ENCODE results near the gene SNTA1. TPM values are rescaled to one million over a fixed set of nuclear protein-coding genes. Genes with fewer than 3 reads are reported as not detected.
"Not testable (repeated sequence)": the region's sequence is repeated elsewhere in the genome, so short reads cannot be mapped to it uniquely, and the experiment has no call there.

SNTA1 gene
- total and polyA plus RNA-seq, 9 of the 15 experiments (the other 6 are each of a cell fraction or from before 2014, with no cell fraction given), result 1.2 to 40.8 (median 20.3) TPM

- H3K27me3 ChIP-seq (ENCODE audit: control insufficient read depth in 2 of 2, insufficient read depth in 2 of 2, low read length in 2 of 2); H3K4me3 ChIP-seq; H3K4me2 ChIP-seq (ENCODE audit: insufficient read depth, low read length); H2AFZ ChIP-seq (ENCODE audit: low read depth, low read length); H3K9me3 ChIP-seq (replicated peaks; ENCODE audit: control insufficient read depth, insufficient read depth, low read depth, low read length); H4K20me1 ChIP-seq (replicated peaks; ENCODE audit: control insufficient read depth, insufficient read depth, low read length); H3K36me3 ChIP-seq (ENCODE audit: control insufficient read depth, insufficient read depth, low read length); BruUV-seq (replicated peaks); H3K4me1 ChIP-seq (replicated peaks in 1 of 2; ENCODE audit: control insufficient read depth in 2 of 2, insufficient read depth in 2 of 2, low read length in 2 of 2); in situ Hi-C loops (cut with MboI); H3K9me1 ChIP-seq (ENCODE audit: control insufficient read depth, insufficient read depth, low read length); H3K27ac ChIP-seq (ENCODE audit: extremely low read depth, low read depth, low read length); H3K9ac ChIP-seq (ENCODE audit: insufficient read depth in 1 of 2, low read depth in 2 of 2, low read length in 2 of 2); H3K79me2 ChIP-seq (ENCODE audit: control insufficient read depth, insufficient read depth, low read length); TF ChIP-seq JUND (tag; IDR thresholded peaks at IDR 0.05; ENCODE audit: borderline replicate concordance, low read depth, low read length); JUN (CRISPR knock-in tag; IDR thresholded peaks at IDR 0.05; ENCODE audit: borderline replicate concordance); MYC (CRISPR knock-in tag; IDR thresholded peaks at IDR 0.05; ENCODE audit: borderline replicate concordance, low read depth): not testable (repeated sequence)
- intact Hi-C loops (cut with micrococcal nuclease), result loop anchor here (2.0 kb wide), 1 partner anchor 196 kb away; no protein-coding TSS in a partner anchor
- ChIA-PET POLR2A (interaction anchor here (0.6 kb wide), 1 partner anchor 13 kb away, joined by 3 read pairs; the partner anchor contains the start of gene SNTA1), CTCF (ENCODE audit: low intra/inter-chr PET ratio) (interaction anchor here (0.5 to 1.1 kb wide), 4 partner anchors 142 to 211 kb away, joined by 3 to 8 read pairs (median 4); no protein-coding TSS in a partner anchor)
- 23% methylated on average over 5 of the region's 6 CpGs for WGBS (ENCODE audit: insufficient coverage, low coverage, missing lambda C conversion rate)
- ATAC-seq (peak; percentile 96), DNase-seq (ENCODE audit: extremely low read depth in 1 of 4, low spot score in 3 of 4) (peak; percentile 72 to 87 (median 83)), FAIRE-seq (peak; percentile 93)
- TF ChIP-seq RAD21 (CRISPR knock-in tag; conservative IDR thresholded peaks at IDR 0.05 in 1 of 2, IDR thresholded peaks at IDR 0.05 in 1 of 2) (peak; percentile 86 to 93), DACH1 (IDR thresholded peaks at IDR 0.05; ENCODE audit: partially characterized antibody) (peak; percentile 19), DEAF1 (CRISPR knock-in tag; IDR thresholded peaks at IDR 0.05) (peak; percentile 83), NFIC (IDR thresholded peaks at IDR 0.05) (0 out of 2 replicates have a peak, but pooled peaks have one; percentile 27), TFAP4 (CRISPR knock-in tag; IDR thresholded peaks at IDR 0.05; ENCODE audit: borderline replicate concordance) (peak; percentile 59; the same call in 1 of the 2 replicates), JUND (IDR thresholded peaks at IDR 0.05; ENCODE audit: borderline replicate concordance, low read depth, low read length) (peak; percentile 53; the same call in 1 of the 2 replicates), L3MBTL2 (IDR thresholded peaks at IDR 0.05) (0 out of 2 replicates have a peak, but pooled peaks have one; percentile 33), YY1 (IDR thresholded peaks at IDR 0.05; ENCODE audit: borderline replicate concordance in 1 of 3, control insufficient read depth in 1 of 3, extremely low read depth in 1 of 3, insufficient read depth in 3 of 3, insufficient read length in 1 of 3, insufficient replicate concordance in 2 of 3, low read depth in 1 of 3, low read length in 2 of 3) (peak in 1 of 3 experiments; percentile 29), RCOR1 (IDR thresholded peaks at IDR 0.05; ENCODE audit: borderline replicate concordance in 1 of 2, low read depth in 2 of 2, low read length in 2 of 2) (peak in 1 of 2 experiments; percentile 73; a peak in 1 of 4 replicates), JUN (IDR thresholded peaks at IDR 0.05; ENCODE audit: borderline replicate concordance, low read depth, low read length) (0 out of 2 replicates have a peak, but pooled peaks have one; percentile 23), SIN3B (IDR thresholded peaks at IDR 0.05; ENCODE audit: low read depth) (peak; percentile 23; the same call in 1 of the 2 replicates), CC2D1A (IDR thresholded peaks at IDR 0.05) (0 out of 2 replicates have a peak, but pooled peaks have one; percentile 45), TEAD1 (CRISPR knock-in tag; IDR thresholded peaks at IDR 0.05) (peak in 1 of 2 experiments; percentile 67; a peak in 1 of 4 replicates), MYC (IDR thresholded peaks at IDR 0.05; ENCODE audit: low read depth, low read length) (0 out of 2 replicates have a peak, but pooled peaks have one; percentile 39), STAG1 (CRISPR knock-in tag; IDR thresholded peaks at IDR 0.05; ENCODE audit: borderline replicate concordance) (peak; percentile 89; the same call in 1 of the 2 replicates)
Observed at GRCh38 chr20:33456916-33457642, 13.5 kb upstream of the SNTA1 start.
